ENCODE measurements around the gene HNRNPC.

The HNRNPC gene

DNA sequence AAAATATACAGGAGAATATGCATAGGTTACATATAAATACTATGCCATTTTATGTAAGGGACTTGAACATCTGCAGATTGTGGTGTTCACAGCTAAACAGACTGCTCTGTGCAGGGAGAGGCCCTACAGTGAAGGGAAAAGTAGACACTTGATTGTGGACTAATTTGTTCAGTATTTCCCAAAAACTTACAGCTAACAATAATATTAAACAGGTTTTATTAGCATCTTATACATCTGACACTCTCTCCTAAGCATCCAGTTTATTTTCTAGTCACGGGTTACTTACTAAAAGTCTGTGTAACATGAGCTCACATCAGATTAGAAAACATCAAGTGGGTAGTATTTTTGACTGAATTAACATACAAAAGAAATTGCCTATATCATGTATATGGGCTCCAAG is 60.1 kb downstream of the HNRNPC start:
- no peak for DNase-seq

DNA sequence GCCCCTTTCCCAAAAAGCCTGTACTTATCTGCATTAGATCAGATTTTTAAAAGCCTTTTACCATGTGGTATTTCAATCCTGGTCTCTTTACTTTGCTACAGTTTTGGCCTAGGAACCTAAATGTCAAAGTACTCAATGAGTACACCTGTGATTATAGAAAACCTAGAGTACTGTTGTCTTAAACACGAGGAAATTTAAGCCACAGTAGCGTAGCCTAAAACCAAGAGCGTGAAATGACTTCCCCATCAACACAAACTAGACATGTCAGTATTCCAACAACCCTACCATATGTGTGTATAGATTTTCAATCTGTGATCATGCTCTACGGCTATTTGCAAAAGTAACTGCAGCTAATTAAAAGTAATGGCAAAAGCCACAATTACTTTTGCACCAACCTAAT is 60.7 kb downstream of the HNRNPC start:
- DNase-seq, result no peak

DNA sequence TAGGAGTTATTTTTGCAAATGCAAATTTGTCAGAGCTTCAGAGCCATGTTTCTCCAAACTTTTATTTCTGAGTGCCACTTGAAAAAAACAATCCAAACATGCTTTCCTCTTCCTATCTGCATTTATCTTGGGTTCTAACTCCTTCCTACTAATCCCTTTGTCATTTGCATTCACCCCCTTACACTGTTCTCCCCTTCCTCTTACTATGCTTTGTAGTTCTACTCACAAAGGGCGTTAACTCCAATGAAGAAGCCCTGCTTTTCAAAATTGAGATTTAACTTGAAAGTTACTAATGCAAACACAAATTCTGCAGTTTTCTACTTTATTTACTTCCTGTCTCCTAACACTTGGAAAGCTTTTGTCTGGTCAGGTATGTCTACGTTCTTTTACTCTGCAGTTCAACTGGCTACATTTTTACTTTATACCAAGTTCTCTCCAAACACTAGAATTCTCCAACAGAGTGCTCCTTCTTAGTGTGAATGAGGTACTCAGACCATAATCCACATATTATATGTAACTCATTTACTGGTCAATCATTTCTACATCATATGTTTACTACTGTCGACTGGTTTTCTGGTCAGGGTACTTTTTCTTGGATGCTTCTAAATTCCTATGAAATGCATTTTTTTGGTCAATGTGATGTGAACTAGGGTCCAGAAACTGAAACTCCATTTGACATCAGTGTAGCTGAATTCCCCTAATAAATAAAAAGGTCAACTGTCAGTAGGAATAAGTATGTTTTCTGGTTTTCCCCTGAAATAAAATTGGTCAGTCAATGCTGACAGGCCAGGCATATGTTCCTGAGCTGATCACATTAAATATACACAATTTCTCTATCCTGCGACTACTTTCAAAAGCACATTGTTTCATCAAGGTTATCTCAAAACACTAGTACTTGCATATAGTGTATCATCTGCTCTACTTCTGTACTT is 62.2 kb downstream of the HNRNPC start:
- no peak for DNase-seq

DNA sequence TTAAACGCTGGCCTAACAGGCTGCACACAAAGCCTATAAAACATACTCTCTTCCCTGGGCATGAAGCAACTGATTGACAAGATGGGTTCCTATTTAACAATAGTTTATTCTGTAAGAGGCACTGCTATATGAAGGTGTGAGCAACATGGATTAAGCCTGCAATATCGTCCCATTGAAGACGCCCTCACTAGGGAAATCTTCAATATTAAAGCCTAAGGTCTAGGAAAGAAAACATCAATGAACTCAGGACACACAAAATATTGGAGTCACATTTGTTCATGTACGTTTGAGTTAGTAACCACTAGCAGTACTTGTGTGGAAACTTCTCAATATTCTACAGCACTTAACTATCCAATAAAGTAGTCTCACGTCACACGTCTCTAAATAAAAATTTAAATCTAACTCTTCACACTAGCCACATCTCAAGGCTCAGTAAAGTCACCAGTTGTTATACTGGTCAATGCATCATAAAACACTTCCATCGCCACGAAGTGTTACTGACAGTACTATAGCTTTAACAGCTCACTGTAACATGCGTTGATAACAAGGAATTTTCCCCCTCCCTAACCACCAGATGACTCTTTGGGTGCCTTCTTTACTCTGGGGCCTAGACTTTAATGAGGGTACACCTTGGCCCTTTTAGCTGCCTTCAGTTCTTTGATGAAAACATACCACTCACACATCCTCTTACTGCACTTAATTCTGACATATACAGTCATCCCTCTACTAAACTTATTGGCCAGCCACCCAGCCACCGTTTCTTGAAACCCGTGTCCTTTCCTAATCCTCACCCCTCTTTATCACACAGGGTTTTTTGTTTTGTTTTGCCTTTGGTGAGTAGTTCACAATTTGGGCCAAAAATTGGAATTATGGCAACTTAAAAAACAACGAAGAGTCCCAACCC is 63.3 kb downstream of the HNRNPC start:
- no peak for DNase-seq

DNA sequence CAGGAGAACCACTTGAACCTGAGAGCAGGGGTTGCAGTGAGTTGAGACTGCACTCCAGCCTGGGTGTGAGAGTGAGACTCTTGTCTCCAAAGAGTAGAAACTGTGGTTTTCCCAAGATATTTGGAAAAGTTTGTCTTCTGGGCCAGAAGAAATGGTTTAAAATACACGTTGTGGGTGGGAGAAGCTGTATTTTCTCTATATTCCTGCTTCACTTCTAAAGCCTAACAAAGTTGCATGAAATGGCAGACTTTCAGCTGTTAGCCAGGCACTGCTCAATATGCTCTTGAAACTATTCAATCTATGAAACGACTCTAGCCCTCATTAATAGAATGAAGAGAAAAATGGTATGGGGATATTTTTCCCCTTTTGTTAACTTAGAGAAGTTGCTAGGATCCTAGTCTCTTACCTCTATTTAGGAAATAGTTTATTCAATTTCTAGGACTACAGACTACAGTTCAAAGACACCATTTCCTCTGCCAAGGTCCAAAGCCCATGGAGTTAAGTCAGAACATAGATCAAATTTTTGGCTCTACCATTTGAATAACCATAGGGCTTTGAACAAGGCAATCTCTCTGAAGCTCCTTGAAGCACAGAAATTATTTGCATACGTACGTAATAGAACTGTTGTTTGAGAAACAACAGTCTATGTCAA is 64.1 kb downstream of the HNRNPC start:
- DNase-seq, result no peak

DNA sequence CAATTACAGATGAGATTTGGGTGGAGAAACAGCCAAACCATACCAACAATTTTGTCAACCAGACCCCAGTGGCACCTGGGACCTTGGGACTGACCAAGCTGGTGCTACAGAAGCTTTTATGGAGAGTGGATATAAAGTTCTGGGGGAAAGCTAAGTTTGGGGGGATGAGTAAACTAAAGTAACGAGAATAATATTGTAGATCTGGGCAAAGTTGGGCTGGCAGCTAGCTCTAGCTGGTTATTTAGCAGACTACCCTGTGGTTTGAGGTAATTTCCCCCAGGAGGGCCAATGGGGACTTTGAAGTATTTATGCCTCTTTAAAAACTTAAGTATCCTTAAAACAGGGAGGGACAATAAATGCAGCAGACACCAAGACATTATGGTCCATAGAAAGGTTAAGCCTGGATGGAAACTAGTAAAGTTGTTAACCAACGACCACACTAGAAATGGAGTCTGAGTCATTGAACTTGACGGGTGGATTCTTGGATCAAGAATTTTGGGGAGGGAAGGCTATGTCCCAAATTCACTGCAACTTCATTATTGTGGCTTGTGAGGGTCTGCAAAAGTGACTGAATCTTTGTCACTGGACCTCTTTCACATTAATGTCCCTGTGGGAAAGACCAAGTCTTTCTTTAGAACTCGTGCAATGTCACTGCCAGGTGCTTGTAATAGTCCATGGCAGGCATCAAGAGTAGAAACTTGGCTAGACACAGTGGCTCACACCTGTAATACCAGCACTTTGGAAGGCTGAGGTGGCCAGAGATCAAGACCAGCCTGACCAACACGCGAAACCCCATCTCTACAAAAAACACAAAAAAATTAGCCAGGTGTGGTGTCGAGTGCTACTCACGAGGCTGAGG is 64.8 kb downstream of the HNRNPC start:
- DNase-seq, result no peak

DNA sequence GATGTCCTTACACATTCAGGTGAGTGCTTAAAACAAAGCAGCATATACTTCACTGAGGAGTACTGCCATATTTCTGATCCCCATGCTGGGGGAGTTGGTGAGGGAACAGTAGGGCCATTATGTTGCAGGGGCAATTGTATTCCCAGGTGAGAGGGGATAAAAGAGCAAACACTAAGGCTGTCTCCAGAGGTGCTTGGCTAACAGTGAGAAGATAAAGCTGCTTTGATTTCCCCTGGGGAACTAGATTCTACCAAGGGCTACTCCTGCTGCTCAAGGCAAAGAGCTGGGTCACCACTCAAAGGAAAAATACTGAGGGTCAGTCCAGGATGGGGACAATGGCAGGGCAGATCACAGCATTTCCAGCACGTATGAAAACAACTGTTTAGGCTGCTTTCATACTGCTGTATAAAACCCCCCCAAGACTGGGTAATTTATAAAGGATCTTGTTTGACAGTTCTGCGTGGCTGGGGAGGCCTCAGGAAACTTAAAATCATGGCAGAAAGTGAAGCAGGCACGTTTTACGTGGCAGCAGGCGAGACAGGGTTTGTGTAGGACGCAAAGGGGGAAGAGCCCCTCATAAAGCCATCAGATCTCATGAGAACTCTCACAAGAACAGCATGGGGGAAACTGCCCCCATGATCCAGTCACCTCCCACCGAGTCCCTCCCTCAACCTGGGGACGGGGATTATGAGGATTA is 65.6 kb downstream of the HNRNPC start:
- DNase-seq, result no peak

DNA sequence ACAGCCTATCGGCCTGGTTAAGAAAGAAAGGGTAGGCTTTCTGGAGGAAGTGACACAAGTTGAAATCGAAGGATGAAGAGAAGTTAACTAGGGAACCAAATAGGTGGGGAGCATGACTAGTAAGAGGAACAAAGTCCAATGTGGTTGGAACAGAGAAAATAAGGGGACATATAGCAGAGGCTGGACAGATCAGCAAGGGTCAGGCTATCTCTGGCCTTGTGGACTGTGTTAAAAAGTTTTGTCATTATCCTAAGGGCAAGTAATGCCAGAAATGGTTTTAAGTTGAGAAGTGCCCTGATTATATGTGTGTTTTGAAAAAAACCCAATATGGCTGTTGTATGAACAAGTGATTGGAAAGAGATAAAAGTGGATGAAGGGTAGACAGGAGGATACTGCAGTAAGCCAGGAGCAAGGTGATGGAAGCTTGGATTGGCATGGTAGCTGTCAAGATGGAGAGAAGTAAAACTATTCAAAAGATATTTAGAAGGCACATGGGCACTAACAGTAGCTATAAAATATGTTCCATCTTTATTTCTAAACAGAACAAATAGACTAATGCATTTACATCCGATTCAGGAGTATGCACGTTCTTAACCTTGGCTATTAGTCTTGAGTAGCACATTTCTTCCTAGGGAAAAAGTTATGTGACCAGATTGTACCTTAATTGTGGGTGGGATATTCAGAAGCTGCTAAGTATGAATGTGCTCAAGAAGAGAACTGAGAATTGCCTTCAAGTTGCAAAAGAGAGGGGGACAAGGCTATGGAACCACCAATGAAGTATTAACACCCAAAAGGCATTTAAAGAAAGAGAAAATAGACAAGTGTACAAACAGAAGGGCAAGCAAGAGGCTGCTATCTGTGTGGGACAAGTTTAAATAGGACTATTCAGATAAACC is 66.5 kb downstream of the HNRNPC start:
- DNase-seq, result no peak

DNA sequence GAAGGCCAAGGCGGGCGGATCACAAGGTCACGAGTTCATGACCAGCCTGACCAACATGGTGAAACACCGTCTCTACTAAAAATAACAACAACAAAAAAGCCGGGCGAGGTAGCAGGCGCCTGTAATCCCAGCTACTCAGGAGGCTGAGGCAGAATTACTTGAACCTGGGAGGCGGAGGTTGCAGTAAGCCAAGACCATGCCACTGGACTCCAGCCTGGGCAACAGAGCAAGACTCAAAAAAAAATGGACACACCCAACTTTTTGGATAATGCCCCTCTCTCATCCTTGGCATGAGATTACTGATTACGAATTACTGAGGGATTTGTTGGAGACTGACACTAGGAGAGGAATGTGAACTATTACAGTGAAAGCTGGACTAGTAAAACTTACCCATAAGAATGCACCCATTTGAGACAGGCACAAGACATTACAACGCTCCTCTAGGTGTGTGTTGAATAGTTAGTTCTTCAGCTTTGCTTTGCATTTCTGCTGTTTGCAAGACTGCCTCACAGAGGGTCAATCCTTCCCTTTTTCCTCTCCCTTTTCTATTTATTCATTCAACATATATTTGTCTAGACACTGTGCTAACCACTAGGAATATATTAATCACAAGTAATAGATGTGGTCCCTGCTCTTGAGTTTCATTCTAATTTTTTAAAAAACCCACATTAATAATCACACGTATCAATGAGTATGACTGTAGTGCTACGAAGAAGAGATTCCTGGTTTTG is 67.3 kb downstream of the HNRNPC start:
- no peak for DNase-seq

DNA sequence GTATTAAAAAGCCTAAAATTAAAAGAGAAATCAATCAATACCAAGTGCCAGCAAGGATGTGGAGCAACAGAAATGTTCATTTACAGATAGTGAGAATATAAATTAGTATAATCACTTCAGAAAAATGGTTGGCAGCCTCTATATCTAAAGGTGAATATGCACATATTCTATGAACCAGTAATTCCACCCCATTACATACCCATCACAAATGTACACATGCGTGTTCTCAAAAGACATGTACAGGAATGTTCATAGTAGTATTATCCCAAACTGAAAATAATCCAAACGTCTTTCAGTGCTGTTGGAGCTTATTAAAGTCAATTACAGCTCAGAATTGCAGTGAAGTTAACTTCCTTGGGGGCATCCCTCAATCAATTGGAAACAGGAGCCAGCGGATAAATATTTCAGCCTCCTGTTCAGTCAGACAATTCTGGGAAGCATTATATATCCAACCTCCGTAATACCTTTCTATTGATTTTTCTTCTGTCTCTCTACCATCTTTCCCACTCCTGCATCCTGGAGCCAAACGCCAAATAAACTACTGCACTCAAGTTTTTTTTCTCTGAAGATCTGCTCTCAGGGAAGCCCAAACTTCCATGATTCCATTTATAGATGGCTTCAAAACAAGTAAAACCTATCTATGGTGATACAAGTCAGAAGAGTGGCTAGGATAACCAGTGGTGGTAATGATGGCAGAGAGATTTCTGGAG is 68.3 kb downstream of the HNRNPC start:
- DNase-seq, result no peak

DNA sequence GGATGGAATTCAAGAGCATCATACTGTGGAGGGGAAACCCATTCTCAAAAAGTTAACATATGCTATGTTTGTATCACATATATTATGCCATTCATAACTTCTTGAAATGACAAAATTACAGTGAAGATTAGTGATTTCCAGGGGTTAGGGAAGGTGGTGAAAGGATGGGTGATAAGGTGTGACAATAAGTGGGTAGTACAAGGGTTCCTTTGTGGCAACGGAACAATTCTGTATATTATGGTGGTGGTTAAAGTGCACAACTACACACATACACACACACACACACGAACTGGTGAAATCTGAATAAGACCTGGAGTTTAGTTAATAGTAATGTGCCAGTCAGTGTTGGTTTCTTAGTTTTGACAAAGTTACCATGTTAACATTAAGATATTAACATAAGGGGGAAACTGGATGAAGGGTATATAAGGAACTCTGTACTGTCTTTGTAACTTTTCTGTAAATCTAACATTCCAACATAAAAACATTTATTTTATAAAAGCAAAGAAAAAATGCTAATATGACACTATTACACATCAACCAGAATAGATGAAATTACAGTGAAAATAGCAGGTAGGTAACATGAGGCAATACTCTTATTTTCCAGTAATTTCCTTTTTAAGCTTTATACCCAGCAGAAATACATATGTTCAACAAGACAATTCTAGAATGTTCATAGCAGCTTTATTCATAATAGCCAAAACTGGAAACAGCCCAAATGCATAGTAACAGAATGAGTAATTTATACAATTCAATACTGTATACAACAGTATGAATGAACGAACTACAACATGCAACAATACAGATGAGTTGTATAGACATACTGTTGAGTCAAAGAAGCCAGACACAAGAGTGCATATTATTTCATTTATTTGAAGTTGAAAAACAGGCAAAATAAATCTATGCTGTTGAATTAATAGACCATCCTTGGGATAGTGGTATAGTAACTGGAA is 69.4 kb downstream of the HNRNPC start:
- DNase-seq, result no peak

DNA sequence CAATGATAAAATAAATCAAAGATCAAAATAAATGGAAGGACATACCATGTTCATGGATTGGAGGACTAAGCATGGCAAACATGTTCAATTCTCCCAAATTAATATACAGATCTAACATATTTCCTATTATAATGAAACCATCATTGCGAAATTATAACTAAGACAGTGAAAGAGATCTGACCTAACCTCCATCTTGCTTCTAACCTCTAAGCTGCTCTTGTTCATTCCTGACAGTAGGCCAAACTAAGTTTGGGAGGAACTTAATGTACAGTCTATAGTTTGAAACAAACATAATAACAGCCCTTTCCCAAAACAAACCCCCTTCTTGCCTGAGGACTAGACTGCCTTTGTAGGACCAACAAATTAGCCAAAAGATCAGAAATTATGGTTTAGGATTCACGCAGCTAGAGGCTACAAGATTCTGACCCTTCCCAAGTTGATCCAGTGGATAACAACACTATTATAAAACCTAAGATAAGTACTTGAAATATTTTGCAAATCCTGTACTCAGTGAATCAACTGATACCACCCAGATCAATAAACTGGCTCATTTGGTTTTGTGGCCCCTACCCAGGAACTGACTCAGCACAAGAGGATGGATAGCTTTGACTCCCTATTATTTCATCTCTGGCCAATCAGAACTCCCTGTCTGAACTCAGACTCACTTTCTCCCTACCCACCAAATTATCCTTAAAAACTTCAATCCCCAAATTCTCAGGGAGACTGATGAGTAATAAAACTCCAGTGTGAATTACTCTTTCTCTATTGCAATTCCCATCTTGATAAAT is 71.6 kb downstream of the HNRNPC start:
- no peak for DNase-seq

DNA sequence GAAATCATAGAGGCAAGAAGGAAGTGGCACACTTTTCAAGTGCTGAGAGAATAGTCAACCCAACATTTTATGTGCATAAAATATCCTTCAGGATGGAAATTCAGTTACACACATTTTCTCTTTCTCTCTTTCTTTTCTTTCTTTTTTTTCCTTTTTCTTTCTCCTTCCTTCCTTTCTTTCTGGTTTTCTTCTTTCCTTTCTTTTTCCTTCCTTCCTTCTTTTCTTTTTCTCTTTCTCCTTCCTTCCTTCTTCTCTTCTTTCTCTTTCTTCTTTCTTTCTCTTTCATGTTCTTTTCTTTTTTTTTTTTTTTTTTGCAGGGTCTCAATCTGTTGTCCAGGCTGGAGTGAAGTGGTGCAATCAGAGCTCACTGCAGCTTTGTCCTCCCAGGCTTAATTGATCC is 74.6 kb downstream of the HNRNPC start:
- no peak for DNase-seq

DNA sequence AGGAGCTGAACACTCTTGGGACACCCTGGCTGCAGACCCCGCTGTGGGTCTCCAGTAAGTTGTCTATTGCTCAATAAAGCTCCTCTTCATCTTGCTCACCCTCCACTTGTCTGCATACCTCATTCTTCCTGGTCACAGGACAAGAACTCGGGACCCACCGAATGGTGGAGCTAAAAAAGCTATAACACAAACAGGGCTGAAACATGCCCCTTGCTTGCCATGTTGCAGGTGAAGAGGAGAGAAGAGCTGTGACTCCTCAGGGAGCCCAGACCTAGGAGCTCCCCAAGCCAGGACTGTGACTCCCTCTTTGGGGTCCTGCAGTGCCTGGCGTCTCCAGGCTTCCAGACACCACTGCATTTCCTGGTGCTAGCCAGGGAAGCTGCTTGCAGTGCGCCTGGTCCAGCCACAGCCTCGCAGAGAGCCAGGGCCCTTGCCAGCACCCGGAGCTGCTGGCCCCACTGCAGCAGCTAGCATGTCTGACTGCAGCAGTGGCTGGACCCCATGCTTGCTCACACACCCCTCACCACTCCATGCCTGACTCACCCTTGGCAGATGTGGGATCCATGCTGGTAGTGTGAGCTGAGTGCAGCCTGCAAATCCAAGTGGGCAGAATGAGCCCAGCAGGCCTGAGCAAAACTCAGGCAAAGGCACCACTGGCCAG is 76.2 kb downstream of the HNRNPC start:
- DNase-seq, result no peak

DNA sequence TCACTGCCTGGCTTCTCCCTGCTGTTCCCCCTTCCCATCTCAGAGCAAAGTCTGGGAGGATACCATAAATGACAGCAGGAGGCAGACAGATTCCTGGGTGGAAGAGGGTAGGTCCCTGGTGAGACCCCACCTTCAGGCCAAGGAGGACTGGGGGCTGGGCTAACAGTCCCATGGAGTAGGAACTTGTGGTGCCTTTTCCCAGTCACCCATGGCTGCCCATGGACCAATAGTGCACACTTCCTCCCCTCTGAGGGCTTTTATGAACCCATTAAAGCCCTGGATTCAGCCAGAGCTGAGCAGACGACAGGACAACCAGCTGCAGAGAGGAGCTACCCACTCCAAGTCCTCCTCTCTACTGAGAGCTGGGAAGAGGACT is 76.8 kb downstream of the HNRNPC start:
- DNase-seq, result no peak

DNA sequence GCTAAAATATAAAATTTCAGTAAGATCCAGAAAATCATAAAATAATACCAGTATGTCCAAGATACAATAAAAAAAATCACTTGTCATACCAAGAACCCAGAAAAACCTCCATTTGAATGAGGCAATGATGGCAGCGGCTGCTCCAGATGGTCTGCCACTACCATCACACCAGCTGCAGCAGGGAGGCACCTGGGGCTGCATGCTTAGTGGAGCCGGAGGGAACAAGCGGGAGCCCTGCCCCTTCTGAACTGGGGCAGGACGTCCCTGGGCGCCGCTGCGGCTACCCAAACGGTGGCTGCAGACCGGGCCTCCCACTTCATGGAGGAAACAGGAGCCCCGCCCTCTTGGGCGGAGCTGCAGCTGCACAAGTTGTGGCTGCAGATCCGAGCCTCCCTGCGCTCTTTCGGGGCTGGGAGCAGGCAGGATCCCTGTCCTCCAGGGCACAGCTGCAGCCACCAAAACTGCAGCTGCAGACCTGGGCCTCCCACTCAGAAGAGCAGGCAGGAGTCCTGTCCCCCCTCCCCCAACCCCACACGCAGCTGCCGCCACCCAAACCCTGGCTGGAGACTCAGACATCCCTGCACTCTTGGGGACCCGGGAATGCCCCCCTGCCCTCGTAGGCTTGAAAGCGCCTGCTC is 77.3 kb downstream of the HNRNPC start:
- peak; percentile 29 to 87 (median 55) for DNase-seq
